Measurements from ENCODE around the gene ROBO1. TPM values are rescaled to one million over a fixed set of nuclear protein-coding genes. Genes with fewer than 3 reads are reported as not detected.
A peak's percentile ranks its signal among the peaks of the same experiment; 100 is the strongest.
"Not testable (repeated sequence)": the region's sequence is repeated elsewhere in the genome, so short reads cannot be mapped to it uniquely, and the experiment has no call there.

The ROBO1 gene
- total RNA-seq, 1 donor from 2014 or later, result 66.5 TPM

DNA sequence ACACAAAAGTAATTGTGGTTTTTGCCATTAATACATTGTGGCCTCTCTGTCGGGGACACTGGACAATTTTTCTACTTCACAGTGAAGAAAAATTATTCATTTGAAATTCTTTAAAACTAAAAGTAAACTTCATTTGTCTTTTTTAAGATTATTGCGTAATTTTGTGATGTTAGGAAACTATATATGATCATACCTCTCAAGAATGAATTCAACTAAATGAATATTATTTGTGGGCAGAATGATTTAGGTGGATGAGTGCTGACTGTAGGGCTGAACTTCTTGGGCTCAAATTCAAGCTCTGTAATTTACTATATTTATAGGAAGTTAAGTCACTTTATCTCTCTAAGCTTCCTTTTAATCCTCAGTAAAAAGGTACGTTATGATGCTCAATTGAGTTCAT, 441.2 kb downstream of the ROBO1 start:
- H3K27me3 ChIP-seq, result no peaks in the 10 kb centered on the region
- DNase-seq (ENCODE audit: extremely low spot score in 2 of 2), result no peak
- H3K4me1 ChIP-seq, result no peaks in the 10 kb centered on the region
- no peak overlapping the region for H3K27ac ChIP-seq
- intact Hi-C loops (cut with DNase I), result no loop called here
- no peak overlapping the region for H3K4me3 ChIP-seq
- no peaks in the 10 kb centered on the region for H3K36me3 ChIP-seq
- TF ChIP-seq POLR2AphosphoS5 (IDR thresholded peaks at IDR 0.05; ENCODE audit: insufficient read depth in 1 of 2, low read depth in 1 of 2) (no peak), POLR2A (IDR thresholded peaks at IDR 0.05) (no peak), CTCF (IDR thresholded peaks at IDR 0.05) (no peak)
- H3K9me3 ChIP-seq, result no peaks in the 10 kb centered on the region

DNA sequence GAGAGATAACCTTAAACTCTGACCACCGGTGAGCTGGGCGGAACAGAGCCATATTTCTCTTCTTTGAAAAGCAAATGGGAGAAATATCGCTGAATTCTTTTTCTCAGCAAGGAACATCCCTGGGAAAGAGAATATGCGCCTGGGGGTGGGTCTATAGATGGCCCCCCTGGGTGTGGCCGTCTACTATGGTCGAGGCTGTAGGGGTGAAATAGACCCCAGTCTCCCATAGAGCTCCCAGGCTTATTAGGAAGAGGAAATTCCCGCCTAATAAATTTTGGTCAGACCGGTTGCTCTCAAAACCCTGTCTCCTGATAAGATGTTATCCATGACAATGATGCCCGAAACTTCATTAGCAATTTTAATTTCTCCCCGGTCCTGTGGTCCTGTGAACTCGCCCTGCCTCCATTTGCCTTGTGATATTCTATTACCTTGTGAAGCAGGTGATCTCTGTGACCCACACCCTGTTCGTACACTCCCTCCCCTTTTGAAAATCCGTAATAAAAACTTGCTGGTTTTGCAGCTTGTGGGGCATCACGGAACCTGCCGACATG, 441.9 kb downstream of the ROBO1 start:
- H3K4me1 ChIP-seq; intact Hi-C loops (cut with DNase I); H3K27ac ChIP-seq; DNase-seq (ENCODE audit: extremely low spot score in 2 of 2); H3K9me3 ChIP-seq; H3K4me3 ChIP-seq; H3K27me3 ChIP-seq; H3K36me3 ChIP-seq: not testable (repeated sequence)

GRCh38 chr3:79317551-79318518, 450.0 kb downstream of the ROBO1 start:
- Histone ChIP-seq H3K27ac (no peak overlapping the region), H3K36me3 (no peaks in the 10 kb centered on the region), H3K4me1 (no peaks in the 10 kb centered on the region), H3K27me3 (no peaks in the 10 kb centered on the region), H3K4me3 (no peak overlapping the region), H3K9me3 (no peaks in the 10 kb centered on the region)
- no peak for TF ChIP-seq CTCF (IDR thresholded peaks at IDR 0.05)
- no peak for TF ChIP-seq POLR2AphosphoS5 (IDR thresholded peaks at IDR 0.05; ENCODE audit: insufficient read depth in 1 of 2, low read depth in 1 of 2)
- TF ChIP-seq POLR2A (IDR thresholded peaks at IDR 0.05), result no peak
- intact Hi-C loops (cut with DNase I), result no loop called here
- DNase-seq (ENCODE audit: extremely low spot score in 2 of 2), result no peak

- no peaks in the 10 kb centered on the region for H3K4me1 ChIP-seq
- H3K4me3 ChIP-seq, result no peak overlapping the region
- no peaks in the 10 kb centered on the region for H3K9me3 ChIP-seq
- no peaks in the 10 kb centered on the region for H3K27me3 ChIP-seq
- DNase-seq (ENCODE audit: extremely low spot score in 2 of 2), result no peak
- intact Hi-C loops (cut with DNase I), result no loop called here
- no peaks in the 10 kb centered on the region for H3K36me3 ChIP-seq
- TF ChIP-seq POLR2AphosphoS5 (IDR thresholded peaks at IDR 0.05; ENCODE audit: insufficient read depth in 1 of 2, low read depth in 1 of 2), result no peak
- TF ChIP-seq CTCF (IDR thresholded peaks at IDR 0.05), result no peak
- no peak for TF ChIP-seq POLR2A (IDR thresholded peaks at IDR 0.05)
- no peak overlapping the region for H3K27ac ChIP-seq
Measured at GRCh38 chr3:79314962-79315361, 452.8 kb downstream of the ROBO1 start.

- no peak overlapping the region for H3K4me3 ChIP-seq
- no peaks in the 10 kb centered on the region for H3K9me3 ChIP-seq
- no peaks in the 10 kb centered on the region for H3K27me3 ChIP-seq
- H3K27ac ChIP-seq, result no peak overlapping the region
- TF ChIP-seq POLR2AphosphoS5 (IDR thresholded peaks at IDR 0.05; ENCODE audit: insufficient read depth in 1 of 2, low read depth in 1 of 2), result peak in 1 of 2 donors; percentile 42
- no peak for TF ChIP-seq CTCF (IDR thresholded peaks at IDR 0.05)
- no peak for TF ChIP-seq POLR2A (IDR thresholded peaks at IDR 0.05)
- no peak for DNase-seq (ENCODE audit: extremely low spot score in 2 of 2)
- intact Hi-C loops (cut with DNase I), result no loop called here
- no peaks in the 10 kb centered on the region for H3K36me3 ChIP-seq
- H3K4me1 ChIP-seq, result no peaks in the 10 kb centered on the region
Measured at GRCh38 chr3:79314544-79314943, 453.3 kb downstream of the ROBO1 start.

Measured in vagina (tissue), 2 donors.